Colonic mucosa (tissue), 4 donors: ENCODE results near the gene NR2C1. TPM values are rescaled to one million over a fixed set of nuclear protein-coding genes. Genes with fewer than 3 reads are reported as not detected.

Experiments used
- DNase-seq: peaks from one replicate; pipeline ENCODE4 v3.0.0-alpha.2; 2020
- H3K27ac ChIP-seq: fragments of 200-600 bp; one replicate; pipeline ENCODE4 v1.8.0; 2021
- H3K27me3 ChIP-seq: fragments of 200-600 bp; one replicate; pipeline ENCODE4 v1.8.0; 2021
- H3K36me3 ChIP-seq: fragments of 200-600 bp; one replicate; pipeline ENCODE4 v1.8.0; 2021
- H3K4me1 ChIP-seq: fragments of 200-600 bp; one replicate; pipeline ENCODE4 v1.8.0; 2021; ENCODE audit warnings: mild to moderate bottlenecking
- H3K4me3 ChIP-seq: fragments of 200-600 bp; one replicate; pipeline ENCODE4 v1.8.0; 2021
- H3K9ac ChIP-seq, 2 donors: one replicate each; pipeline ENCODE4 v1.7.0; 2013; ENCODE audit warnings: control low read depth in 2 of 2, low read depth in 2 of 2, low read length in 2 of 2
- H3K9me3 ChIP-seq: fragments of 200-600 bp; one replicate; pipeline ENCODE4 v1.8.0; 2021
- CTCF ChIP-seq: fragments of 200-600 bp; IDR thresholded peaks from one replicate; pipeline ENCODE4 v1.8.0; 2022; ENCODE audit warnings: antibody characterized with exemption, mild to moderate bottlenecking
- intact Hi-C: fragments of 100-400 bp; cut with DNase I; formaldehyde crosslinking; loops from one replicate; pipeline ENCODE4 v1.14.1; 2022
- total RNA-seq, 2 donors: library from RNA; stranded (reverse); fragmentation: NEBNext Ultra II Directional in 1 of 2; extraction: Animal tissue kit (Norgen Biotek cat#: 25700) in 1 of 2; gene quantifications; one replicate each; pipeline ENCODE4 v1.2.1, GENCODE V29; 2021
- donor health status: healthy.
- donor health status: DM: no; HTN: no; CAD: no.
- donor health status: DM: no; HTN: no; CAD: no.

Gene NR2C1
- total RNA-seq, 2 donors from 2014 or later: 25.7 to 30.0 TPM

GRCh38 chr12:94973221-94973620 is 100.2 kb downstream of the NR2C1 start:
- intact Hi-C loops: no loop called here
- no peak overlapping the region for H3K9ac ChIP-seq
- H3K4me3 ChIP-seq: no peak overlapping the region
- peaks cover 4% of the 10 kb centered on the region for H3K36me3 ChIP-seq
- TF ChIP-seq CTCF: no peak
- H3K9me3 ChIP-seq: no peaks in the 10 kb centered on the region
- no peaks in the 10 kb centered on the region for H3K4me1 ChIP-seq
- no peak overlapping the region for H3K27ac ChIP-seq
- no peaks in the 10 kb centered on the region for H3K27me3 ChIP-seq
- no peak for DNase-seq

- H3K4me1 ChIP-seq: no peaks in the 10 kb centered on the region
- DNase-seq: no peak
- H3K9ac ChIP-seq: no peak overlapping the region
- intact Hi-C loops: no loop called here
- TF ChIP-seq CTCF: no peak
- H3K4me3 ChIP-seq: no peak overlapping the region
- peaks cover 4% of the 10 kb centered on the region for H3K36me3 ChIP-seq
- no peaks in the 10 kb centered on the region for H3K27me3 ChIP-seq
- no peak overlapping the region for H3K27ac ChIP-seq
- H3K9me3 ChIP-seq: no peaks in the 10 kb centered on the region
These were observed 100.6 kb downstream of the NR2C1 start for GRCh38 chr12:94972795-94973194.

GRCh38 chr12:94971923-94972322 is 101.5 kb downstream of the NR2C1 start:
- Histone ChIP-seq H3K9ac (no peak overlapping the region), H3K9me3 (no peaks in the 10 kb centered on the region), H3K4me1 (no peaks in the 10 kb centered on the region), H3K4me3 (no peak overlapping the region), H3K36me3 (peaks cover 4% of the 10 kb centered on the region), H3K27me3 (no peaks in the 10 kb centered on the region), H3K27ac (no peak overlapping the region)
- no peak for DNase-seq
- no peak for TF ChIP-seq CTCF
- intact Hi-C loops: no loop called here

GRCh38 chr12:94970560-94970959 is 102.9 kb downstream of the NR2C1 start:
- TF ChIP-seq CTCF: no peak
- peaks cover 4% of the 10 kb centered on the region for H3K36me3 ChIP-seq
- no peak overlapping the region for H3K9ac ChIP-seq
- H3K27me3 ChIP-seq: no peaks in the 10 kb centered on the region
- H3K27ac ChIP-seq: no peak overlapping the region
- H3K4me3 ChIP-seq: no peak overlapping the region
- no peak for DNase-seq
- intact Hi-C loops: no loop called here
- H3K4me1 ChIP-seq: no peaks in the 10 kb centered on the region
- no peaks in the 10 kb centered on the region for H3K9me3 ChIP-seq

Other genes with a start within 250 kb of the NR2C1 start
- gene NDUFA12, start 69.9 kb downstream of the NR2C1 start, total RNA-seq: 100 to 1,000 TPM; 136 to 151 TPM
- 10 to 100 TPM in 1 of 2 donors, 1 to 10 TPM in 1; 9.8 to 21.8 TPM for gene FGD6, start 143.8 kb upstream of the NR2C1 start, total RNA-seq
- gene VEZT, start 144.2 kb upstream of the NR2C1 start, total RNA-seq: 10 to 100 TPM; 36.4 to 62.2 TPM